ENCODE results near the gene COL25A1. TPM values are rescaled to one million over a fixed set of nuclear protein-coding genes. Genes with fewer than 3 reads are reported as not detected.

COL25A1 gene
- total RNA-seq, 1 experiment from 2014 or later: not detected

DNA sequence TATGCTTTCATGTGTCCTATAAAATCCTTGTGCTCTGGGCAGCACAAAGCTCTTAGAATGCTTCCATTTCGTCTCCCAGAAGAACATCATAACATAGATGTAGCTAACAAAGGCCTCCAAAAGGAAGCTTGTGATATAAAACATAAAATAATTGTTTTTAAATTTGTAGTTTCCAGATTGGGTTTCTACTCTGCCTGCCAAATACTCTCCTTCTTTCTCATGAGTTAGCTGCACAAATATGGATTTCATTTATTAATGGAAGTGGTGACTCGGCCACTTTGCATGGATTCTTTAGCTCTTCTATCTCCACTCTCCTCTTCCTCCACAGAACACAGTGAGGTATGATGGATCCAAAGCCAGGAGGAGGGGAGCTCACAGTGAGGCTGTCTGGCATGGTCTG, 265.4 kb downstream of the COL25A1 start:
- intact Hi-C loops (cut with micrococcal nuclease; ENCODE audit: unreplicated experiment): no loop called here
- no peak for DNase-seq
- no peak overlapping the region for H3K27ac Mint-ChIP-seq (ENCODE audit: unreplicated experiment)
- H3K4me3 Mint-ChIP-seq (ENCODE audit: low read depth, unreplicated experiment): no peak overlapping the region
- no peaks in the 10 kb centered on the region for H3K36me3 Mint-ChIP-seq (ENCODE audit: insufficient read depth, unreplicated experiment)
- no peaks in the 10 kb centered on the region for H3K4me1 Mint-ChIP-seq (ENCODE audit: low read depth, unreplicated experiment)
- H3K27me3 Mint-ChIP-seq (ENCODE audit: unreplicated experiment): no peaks in the 10 kb centered on the region
- CTCF ChIA-PET: no interaction called here
- H3K9me3 Mint-ChIP-seq (ENCODE audit: low read depth, unreplicated experiment): peaks cover 3% of the 10 kb centered on the region
- no TSS peak for BruUV-seq (replicated peaks)
- TF ChIP-seq, protein P1, sequence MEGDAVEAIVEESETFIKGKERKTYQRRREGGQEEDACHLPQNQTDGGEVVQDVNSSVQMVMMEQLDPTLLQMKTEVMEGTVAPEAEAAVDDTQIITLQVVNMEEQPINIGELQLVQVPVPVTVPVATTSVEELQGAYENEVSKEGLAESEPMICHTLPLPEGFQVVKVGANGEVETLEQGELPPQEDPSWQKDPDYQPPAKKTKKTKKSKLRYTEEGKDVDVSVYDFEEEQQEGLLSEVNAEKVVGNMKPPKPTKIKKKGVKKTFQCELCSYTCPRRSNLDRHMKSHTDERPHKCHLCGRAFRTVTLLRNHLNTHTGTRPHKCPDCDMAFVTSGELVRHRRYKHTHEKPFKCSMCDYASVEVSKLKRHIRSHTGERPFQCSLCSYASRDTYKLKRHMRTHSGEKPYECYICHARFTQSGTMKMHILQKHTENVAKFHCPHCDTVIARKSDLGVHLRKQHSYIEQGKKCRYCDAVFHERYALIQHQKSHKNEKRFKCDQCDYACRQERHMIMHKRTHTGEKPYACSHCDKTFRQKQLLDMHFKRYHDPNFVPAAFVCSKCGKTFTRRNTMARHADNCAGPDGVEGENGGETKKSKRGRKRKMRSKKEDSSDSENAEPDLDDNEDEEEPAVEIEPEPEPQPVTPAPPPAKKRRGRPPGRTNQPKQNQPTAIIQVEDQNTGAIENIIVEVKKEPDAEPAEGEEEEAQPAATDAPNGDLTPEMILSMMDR (IDR thresholded peaks at IDR 0.05; ENCODE audit: unreplicated experiment): no peak

DNA sequence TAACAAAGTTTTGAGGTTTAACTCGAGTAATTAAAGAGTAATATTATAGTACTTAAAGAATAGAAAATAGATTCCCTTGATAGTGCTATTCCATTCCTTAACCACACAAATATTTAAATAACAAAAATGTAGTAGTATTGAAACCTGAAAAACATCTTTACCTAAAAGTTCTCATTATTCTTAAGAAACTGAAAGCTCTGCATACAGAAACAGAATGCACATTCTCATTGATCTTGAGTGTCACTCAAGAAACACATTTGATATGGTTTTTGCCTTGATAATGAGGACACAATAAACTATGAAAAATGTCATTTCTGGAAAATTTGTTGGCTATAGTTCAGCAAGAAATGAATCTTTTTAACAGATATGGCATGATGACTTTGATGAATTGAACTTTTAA, 268.5 kb downstream of the COL25A1 start:
- H3K27ac Mint-ChIP-seq (ENCODE audit: unreplicated experiment): no peak overlapping the region
- intact Hi-C loops (cut with micrococcal nuclease; ENCODE audit: unreplicated experiment): no loop called here
- no TSS peak for BruUV-seq (replicated peaks)

DNA sequence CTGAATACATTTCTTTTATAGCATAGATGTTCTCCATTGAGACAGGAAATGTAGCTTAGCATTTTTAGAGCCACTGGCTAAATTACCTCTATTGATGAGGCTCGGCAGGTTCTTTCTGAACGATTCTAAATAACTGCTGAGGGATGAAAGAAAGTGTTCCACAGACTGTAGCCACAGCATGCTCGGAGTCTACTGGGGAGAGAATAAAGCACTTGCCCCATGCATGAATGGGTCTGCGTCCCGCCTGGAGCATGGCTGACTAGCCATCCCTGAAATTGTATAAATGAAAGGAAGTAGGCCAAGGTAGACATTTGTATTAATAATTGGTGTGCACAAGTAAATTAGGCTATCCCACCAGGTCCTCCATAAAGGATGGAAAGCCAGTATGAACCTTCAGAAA, 269.8 kb downstream of the COL25A1 start:
- TF ChIP-seq, protein P1 (IDR thresholded peaks at IDR 0.05; ENCODE audit: unreplicated experiment): no peak

More for the DNA sequence above, 268.5 kb downstream of the COL25A1 start:
- CTCF ChIA-PET: no interaction called here
- Mint-ChIP-seq H3K36me3 (ENCODE audit: insufficient read depth, unreplicated experiment) (no peaks in the 10 kb centered on the region), H3K9me3 (ENCODE audit: low read depth, unreplicated experiment) (peaks cover 2% of the 10 kb centered on the region), H3K4me3 (ENCODE audit: low read depth, unreplicated experiment) (no peak overlapping the region), H3K4me1 (ENCODE audit: low read depth, unreplicated experiment) (no peaks in the 10 kb centered on the region), H3K27me3 (ENCODE audit: unreplicated experiment) (no peaks in the 10 kb centered on the region)
- DNase-seq: no peak
- TF ChIP-seq, protein P1 (IDR thresholded peaks at IDR 0.05; ENCODE audit: unreplicated experiment): no peak

DNA sequence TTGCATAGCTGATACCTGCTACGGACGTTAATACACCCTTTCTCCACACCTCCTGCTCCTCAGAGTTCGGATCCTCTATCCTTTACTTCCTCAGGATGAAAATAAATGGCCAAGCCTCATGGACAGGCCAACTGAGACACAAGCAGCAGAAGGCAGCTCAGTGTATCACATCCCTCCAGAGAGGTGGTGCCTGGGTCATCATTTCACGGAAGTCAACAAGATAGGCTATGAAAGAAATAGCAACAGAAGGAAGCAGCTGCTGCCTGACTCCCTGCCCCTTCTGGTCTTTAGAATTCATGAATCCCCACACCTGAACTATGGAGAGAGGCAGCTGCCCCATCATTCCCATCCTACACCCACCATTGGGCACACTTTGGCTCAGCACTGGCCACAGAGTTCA, 272.5 kb downstream of the COL25A1 start:
- DNase-seq: no peak
- CTCF ChIA-PET: no interaction called here
- H3K27ac Mint-ChIP-seq (ENCODE audit: unreplicated experiment): no peak overlapping the region
- H3K36me3 Mint-ChIP-seq (ENCODE audit: insufficient read depth, unreplicated experiment): no peaks in the 10 kb centered on the region
- no peaks in the 10 kb centered on the region for H3K4me1 Mint-ChIP-seq (ENCODE audit: low read depth, unreplicated experiment)
- H3K27me3 Mint-ChIP-seq (ENCODE audit: unreplicated experiment): no peaks in the 10 kb centered on the region
- TF ChIP-seq, protein P1 (IDR thresholded peaks at IDR 0.05; ENCODE audit: unreplicated experiment): no peak
- BruUV-seq (replicated peaks): no TSS peak
- H3K9me3 Mint-ChIP-seq (ENCODE audit: low read depth, unreplicated experiment): no peaks in the 10 kb centered on the region
- intact Hi-C loops (cut with micrococcal nuclease; ENCODE audit: unreplicated experiment): no loop called here
- H3K4me3 Mint-ChIP-seq (ENCODE audit: low read depth, unreplicated experiment): no peak overlapping the region

More for the DNA sequence above, 269.8 kb downstream of the COL25A1 start:
- no peaks in the 10 kb centered on the region for H3K4me1 Mint-ChIP-seq (ENCODE audit: low read depth, unreplicated experiment)
- CTCF ChIA-PET: no interaction called here
- no peaks in the 10 kb centered on the region for H3K36me3 Mint-ChIP-seq (ENCODE audit: insufficient read depth, unreplicated experiment)
- H3K4me3 Mint-ChIP-seq (ENCODE audit: low read depth, unreplicated experiment): no peak overlapping the region
- H3K27ac Mint-ChIP-seq (ENCODE audit: unreplicated experiment): no peak overlapping the region
- H3K9me3 Mint-ChIP-seq (ENCODE audit: low read depth, unreplicated experiment): no peaks in the 10 kb centered on the region
- no peaks in the 10 kb centered on the region for H3K27me3 Mint-ChIP-seq (ENCODE audit: unreplicated experiment)
- intact Hi-C loops (cut with micrococcal nuclease; ENCODE audit: unreplicated experiment): no loop called here
- DNase-seq: no peak
- no TSS peak for BruUV-seq (replicated peaks)
